Chondrocyte (in vitro differentiated cells): ENCODE results near the gene LCMT1. TPM values are rescaled to one million over a fixed set of nuclear protein-coding genes. Genes with fewer than 3 reads are reported as not detected.

Experiments used
- DNase-seq: peaks from one replicate; pipeline ENCODE4 v3.0.0; 2021; ENCODE audit warnings: mixed read lengths, low spot score
- H3K27ac Mint-ChIP-seq: one replicate; pipeline ENCODE4 v1.8.0; 2021; ENCODE audit warnings: mild to moderate bottlenecking, moderate library complexity, mixed read lengths; ENCODE audit not compliant: unreplicated experiment
- H3K27me3 Mint-ChIP-seq: 2 replicates; pipeline ENCODE4 v1.8.0; 2021; ENCODE audit warnings: low read depth, mixed read lengths
- H3K36me3 Mint-ChIP-seq: 2 replicates; pipeline ENCODE4 v1.8.0; 2021; ENCODE audit warnings: low read depth, mixed read lengths
- H3K4me1 Mint-ChIP-seq: 2 replicates; pipeline ENCODE4 v1.8.0; 2021; ENCODE audit warnings: low read depth, mild to moderate bottlenecking, mixed read lengths
- H3K4me3 Mint-ChIP-seq: one replicate; pipeline ENCODE4 v1.8.0; 2021; ENCODE audit warnings: mild to moderate bottlenecking, moderate library complexity, mixed read lengths; ENCODE audit not compliant: unreplicated experiment
- H3K9me3 Mint-ChIP-seq: 2 replicates; pipeline ENCODE4 v1.8.0; 2021; ENCODE audit warnings: low read depth, mixed read lengths
- CTCF ChIP-seq: fragments of 200-600 bp; sonication (generic); IDR thresholded peaks from 2 replicates; pipeline ENCODE4 v1.5.0; 2021; ENCODE audit warnings: antibody characterized with exemption, mild to moderate bottlenecking, moderate library complexity
- total RNA-seq: library from RNA; stranded (reverse); gene quantifications from 3 replicates; pipeline ENCODE4 v1.2.1, GENCODE V29; 2021

Gene LCMT1
- total RNA-seq, 1 donor from 2014 or later, result 35.4 TPM

GRCh38 chr16:25079637-25080378 is 31.7 kb upstream of the LCMT1 start:
- Mint-ChIP-seq H3K27ac (no peak overlapping the region), H3K9me3 (no peaks in the 10 kb centered on the region), H3K27me3 (no peaks in the 10 kb centered on the region), H3K36me3 (no peaks in the 10 kb centered on the region), H3K4me1 (no peaks in the 10 kb centered on the region), H3K4me3 (no peak overlapping the region)
- no peak for DNase-seq
- no peak for TF ChIP-seq CTCF

GRCh38 chr16:25080420-25081131 is 31.0 kb upstream of the LCMT1 start:
- Mint-ChIP-seq H3K36me3 (no peaks in the 10 kb centered on the region), H3K27ac (no peak overlapping the region), H3K9me3 (no peaks in the 10 kb centered on the region), H3K4me3 (no peak overlapping the region), H3K27me3 (no peaks in the 10 kb centered on the region), H3K4me1 (no peaks in the 10 kb centered on the region)
- no peak for DNase-seq
- TF ChIP-seq CTCF, result no peak

GRCh38 chr16:25081702-25082101 is 29.8 kb upstream of the LCMT1 start:
- Mint-ChIP-seq H3K9me3 (no peaks in the 10 kb centered on the region), H3K27me3 (no peaks in the 10 kb centered on the region), H3K27ac (no peak overlapping the region), H3K4me3 (no peak overlapping the region), H3K36me3 (no peaks in the 10 kb centered on the region), H3K4me1 (peaks cover under 1% of the 10 kb centered on the region)
- DNase-seq, result no peak
- no peak for TF ChIP-seq CTCF

- H3K4me1 Mint-ChIP-seq, result peaks cover 14% of the 10 kb centered on the region
- H3K27me3 Mint-ChIP-seq, result no peaks in the 10 kb centered on the region
- no peak overlapping the region for H3K4me3 Mint-ChIP-seq
- TF ChIP-seq CTCF, result no peak
- H3K27ac Mint-ChIP-seq, result no peak overlapping the region
- no peak for DNase-seq
- H3K36me3 Mint-ChIP-seq, result no peaks in the 10 kb centered on the region
- no peaks in the 10 kb centered on the region for H3K9me3 Mint-ChIP-seq
Measured at GRCh38 chr16:25083065-25083464, 28.5 kb upstream of the LCMT1 start.

- peaks cover 16% of the 10 kb centered on the region for H3K4me1 Mint-ChIP-seq
- no peak for TF ChIP-seq CTCF
- no peaks in the 10 kb centered on the region for H3K36me3 Mint-ChIP-seq
- H3K9me3 Mint-ChIP-seq, result no peaks in the 10 kb centered on the region
- DNase-seq, result no peak
- H3K27ac Mint-ChIP-seq, result no peak overlapping the region
- no peak overlapping the region for H3K4me3 Mint-ChIP-seq
- no peaks in the 10 kb centered on the region for H3K27me3 Mint-ChIP-seq
Measured at GRCh38 chr16:25083701-25084100, 27.8 kb upstream of the LCMT1 start.
